H1 (cell line): ENCODE results near the gene CBLB. TPM values are rescaled to one million over a fixed set of nuclear protein-coding genes. Genes with fewer than 3 reads are reported as not detected.

Experiments
- CTCF ChIA-PET: fragments of 300-600 bp; sonication (Branson Sonifier 250); formaldehyde crosslinking; loops from one replicate; lab custom pipeline; 2021; ENCODE audit not compliant: partially characterized antibody; lab: Charles Lee
- POLR2A ChIA-PET: fragments of 300-600 bp; sonication (Branson Sonifier 250); formaldehyde crosslinking; loops from one replicate; lab custom pipeline; 2021; ENCODE audit warnings: inconsistent platforms; ENCODE audit not compliant: partially characterized antibody; lab: Charles Lee
- DNase-seq, 2 experiments: peaks; one replicate each; pipeline versions ENCODE4 v3.0.0 to v3.0.0-alpha.2; 2010 to 2022; ENCODE audit warnings: low spot score in 2 of 2, low read depth in 1 of 2, mixed read lengths in 1 of 2
- FAIRE-seq: peaks from 2 replicates; lab custom pipeline; 2011; peaks lifted over from hg19 to GRCh38; lab: Jason Lieb, UNC
- H2AFZ ChIP-seq: 2 replicates; pipeline ENCODE4 v1.8.1; 2012; ENCODE audit warnings: low read length, inconsistent platforms
- H2AK5ac ChIP-seq: 2 replicates; pipeline ENCODE4 v1.6.1; 2013; ENCODE audit warnings: low read depth, low read length
- H2BK120ac ChIP-seq: replicated peaks from 2 replicates; pipeline ENCODE3; 2013; ENCODE audit warnings: low read depth, low read length, inconsistent platforms
- H2BK12ac ChIP-seq: 2 replicates; pipeline ENCODE4 v1.6.1; 2013; ENCODE audit warnings: low read depth, low read length
- H2BK15ac ChIP-seq: 2 replicates; pipeline ENCODE4 v1.6.1; 2013; ENCODE audit warnings: low read length
- H2BK20ac ChIP-seq: 2 replicates; pipeline ENCODE4 v1.6.1; 2013; ENCODE audit warnings: low read length
- H2BK5ac ChIP-seq: 2 replicates; pipeline ENCODE4 v1.6.1; 2013; ENCODE audit warnings: low read depth, low read length
- H3K14ac ChIP-seq: 2 replicates; pipeline ENCODE4 v1.6.1; 2013; ENCODE audit warnings: inconsistent platforms; ENCODE audit not compliant: insufficient read length
- H3K18ac ChIP-seq: 2 replicates; pipeline ENCODE4 v1.6.1; 2013; ENCODE audit warnings: low read length; ENCODE audit errors: extremely low read depth
- H3K23ac ChIP-seq: 2 replicates; pipeline ENCODE4 v1.6.1; 2013; ENCODE audit warnings: inconsistent platforms; ENCODE audit not compliant: insufficient read length
- H3K23me2 ChIP-seq: 2 replicates; pipeline ENCODE4 v1.6.1; 2013; ENCODE audit warnings: low read depth, low read length
- H3K27ac ChIP-seq: 2 replicates; pipeline ENCODE4 v1.6.1; 2011; ENCODE audit warnings: low read depth, low read length, inconsistent platforms
- H3K27me3 ChIP-seq, 4 experiments: replicated peaks in 1 of 4; 1 replicate in 1 of 4; 2 replicates in 3 of 4; pipeline versions ENCODE4 v1.6.1 to v1.8.1; 2011 to 2013; ENCODE audit warnings: low read length in 3 of 4, mild to moderate bottlenecking in 3 of 4, inconsistent platforms in 2 of 4, mixed read lengths in 2 of 4, moderate library complexity in 1 of 4; ENCODE audit not compliant: control insufficient read depth in 3 of 4, insufficient read depth in 3 of 4; ENCODE audit errors: extremely low read depth in 1 of 4
- H3K36me3 ChIP-seq, 4 experiments: 2 replicates each; pipeline versions ENCODE4 v1.6.1 to v1.8.1; 2011 to 2013; ENCODE audit warnings: mild to moderate bottlenecking in 4 of 4, low read length in 3 of 4, moderate library complexity in 2 of 4, control low read depth in 1 of 4, inconsistent platforms in 1 of 4; ENCODE audit not compliant: insufficient read depth in 4 of 4, control insufficient read depth in 2 of 4
- H3K4ac ChIP-seq: replicated peaks from 2 replicates; pipeline ENCODE3; 2013; ENCODE audit warnings: low read length, low read depth, mixed read lengths, inconsistent platforms; ENCODE audit not compliant: insufficient read length
- H3K4me1 ChIP-seq, 4 experiments: replicated peaks in 1 of 4; 1 replicate in 1 of 4; 2 replicates in 3 of 4; pipeline versions ENCODE4 v1.6.1 to v1.8.1; 2011 to 2013; ENCODE audit warnings: low read length in 3 of 4, inconsistent platforms in 2 of 4, mixed read lengths in 1 of 4; ENCODE audit not compliant: insufficient read depth in 4 of 4, control insufficient read depth in 3 of 4
- H3K4me2 ChIP-seq, 2 experiments: 2 replicates each; pipeline versions ENCODE4 v1.6.1 to v1.8.1; 2011 to 2013; ENCODE audit warnings: low read depth in 2 of 2, low read length in 2 of 2, control low read depth in 1 of 2, inconsistent platforms in 1 of 2, mild to moderate bottlenecking in 1 of 2; ENCODE audit not compliant: insufficient read depth in 1 of 2
- H3K4me3 ChIP-seq, 4 experiments: fragments of 200-600, 300-600 bp in 1 of 4; sonication (generic), shearing (Covaris generic), sonication (Bioruptor Twin) in 1 of 4; 2 replicates each; pipeline versions ENCODE4 v1.5.1 to v1.8.1; 2011 to 2016; ENCODE audit warnings: low read length in 4 of 4, low read depth in 3 of 4, control low read depth in 2 of 4, inconsistent platforms in 2 of 4, mild to moderate bottlenecking in 2 of 4, mixed read lengths in 1 of 4, moderate library complexity in 1 of 4; ENCODE audit not compliant: insufficient read depth in 2 of 4; ENCODE audit errors: extremely low read depth in 1 of 4
- H3K56ac ChIP-seq: replicated peaks from 2 replicates; pipeline ENCODE3; 2013; ENCODE audit warnings: low read depth, mild to moderate bottlenecking, mixed read lengths, low read length, inconsistent platforms; ENCODE audit not compliant: insufficient read length
- H3K79me1 ChIP-seq: 2 replicates; pipeline ENCODE4 v1.6.1; 2013; ENCODE audit warnings: low read depth, low read length, control low read depth
- H3K79me2 ChIP-seq, 2 experiments: 2 replicates each; pipeline versions ENCODE4 v1.6.1 to v1.8.1; 2012 to 2013; ENCODE audit warnings: low read length in 2 of 2, mild to moderate bottlenecking in 2 of 2, inconsistent platforms in 1 of 2; ENCODE audit not compliant: insufficient read depth in 2 of 2, control insufficient read depth in 1 of 2
- H3K9ac ChIP-seq, 4 experiments: replicated peaks in 1 of 4; 1 replicate in 1 of 4; 2 replicates in 3 of 4; pipeline versions ENCODE4 v1.6.1 to v1.8.1; 2011 to 2013; ENCODE audit warnings: low read depth in 3 of 4, low read length in 3 of 4, control low read depth in 2 of 4, mild to moderate bottlenecking in 2 of 4, moderate library complexity in 2 of 4, inconsistent platforms in 1 of 4; ENCODE audit errors: extremely low read depth in 1 of 4
- H3K9me3 ChIP-seq, 2 experiments: 2 replicates each; pipeline versions ENCODE4 v1.6.1 to v1.8.1; 2012 to 2013; ENCODE audit warnings: mild to moderate bottlenecking in 2 of 2, moderate library complexity in 2 of 2, control low read depth in 1 of 2, inconsistent platforms in 1 of 2, low read depth in 1 of 2, low read length in 1 of 2, mixed read lengths in 1 of 2; ENCODE audit not compliant: insufficient read depth in 2 of 2
- H4K20me1 ChIP-seq, 2 experiments: replicated peaks in 1 of 2; 2 replicates each; pipeline versions ENCODE3 to v1.8.1; 2011 to 2013; ENCODE audit warnings: inconsistent platforms in 2 of 2, low read length in 2 of 2, mild to moderate bottlenecking in 1 of 2; ENCODE audit not compliant: insufficient read depth in 2 of 2, control insufficient read depth in 1 of 2
- H4K5ac ChIP-seq: 2 replicates; pipeline ENCODE4 v1.6.1; 2013; ENCODE audit warnings: low read length, low read depth, mixed read lengths, inconsistent platforms; ENCODE audit not compliant: insufficient read length
- H4K8ac ChIP-seq: 2 replicates; pipeline ENCODE4 v1.8.0; 2013; ENCODE audit warnings: mild to moderate bottlenecking, moderate library complexity, low read length, inconsistent platforms; ENCODE audit not compliant: insufficient read depth; ENCODE audit errors: extremely low read depth
- H4K91ac ChIP-seq: replicated peaks from 2 replicates; pipeline ENCODE3; 2013; ENCODE audit warnings: low read length, mixed read lengths, inconsistent platforms; ENCODE audit not compliant: insufficient read length
- CBX5 ChIP-seq: fragments of 300-800, 300-1000 bp; sonication (generic); IDR thresholded peaks from 2 replicates; pipeline ENCODE4 v1.7.1; 2016; ENCODE audit warnings: antibody characterized with exemption, low read length, low read depth
- CTCF ChIP-seq, 3 experiments: IDR thresholded peaks; 1 replicate in 2 of 3; 2 replicates in 1 of 3; pipeline versions ENCODE4 v1.5.1 to v1.6.1; 2011; ENCODE audit warnings: low read length in 3 of 3, mild to moderate bottlenecking in 3 of 3, inconsistent platforms in 2 of 3, low read depth in 1 of 3, moderate library complexity in 1 of 3; ENCODE audit not compliant: insufficient read depth in 1 of 3; ENCODE audit errors: control extremely low read depth in 1 of 3
- EP300 ChIP-seq, 2 experiments: IDR thresholded peaks; 1 replicate in 1 of 2; 2 replicates in 1 of 2; pipeline ENCODE4 v1.6.1; 2011 to 2012; ENCODE audit warnings: low read depth in 2 of 2, low read length in 2 of 2, mild to moderate bottlenecking in 2 of 2, borderline replicate concordance in 1 of 2, inconsistent platforms in 1 of 2, moderate library complexity in 1 of 2
- KDM1A ChIP-seq: fragments of 200-600, 300-600 bp; sonication (generic); IDR thresholded peaks from 2 replicates; pipeline ENCODE4 v1.7.1; 2016; ENCODE audit warnings: mild to moderate bottlenecking, low read length, borderline replicate concordance
- TAF7 ChIP-seq: optimal IDR thresholded peaks from 2 replicates; pipeline ENCODE3; 2011; ENCODE audit warnings: low read depth, mild to moderate bottlenecking, inconsistent platforms, low read length, moderate library complexity, borderline replicate concordance
- TBP ChIP-seq: IDR thresholded peaks from 2 replicates; pipeline ENCODE4 v1.6.1; 2011; ENCODE audit warnings: low read depth, low read length, improper control_type of control experiment
- TCF12 ChIP-seq: IDR thresholded peaks from 2 replicates; pipeline ENCODE4 v1.6.1; 2011; ENCODE audit warnings: low read depth, mild to moderate bottlenecking, low read length
- WGBS, 2 experiments: shearing (Covaris generic) in 1 of 2; methylation state at CpG; one replicate each; pipeline versions ENCODE4 v1.1.6 to v1.1.7; 2013 to 2015; ENCODE audit warnings: low lambda C conversion rate in 2 of 2, mixed read lengths in 2 of 2, inconsistent platforms in 1 of 2, low coverage in 1 of 2, missing lambda C conversion rate in 1 of 2; ENCODE audit not compliant: insufficient replicate concordance in 2 of 2, insufficient coverage in 1 of 2, insufficient read length in 1 of 2; ENCODE audit errors: extremely low coverage in 1 of 2, missing lambda C conversion rate in 1 of 2; 5-methylcytosine and 5-hydroxymethylcytosine counted together
- polyA plus RNA-seq, 7 experiments: library from polyadenylated mRNA; depleted of rRNA in 3 of 7; stranded (reverse) in 5 of 7; unstranded in 2 of 7; fragments of >200 nt in 5 of 7; fragments of 200-250 nt in 2 of 7; gene quantifications; 1 replicate in 5 of 7; 2 replicates in 1 of 7; 4 replicates in 1 of 7; pipeline versions ENCODE4 v1.2.1 to v1.2.3, GENCODE V29; 2011 to 2013; ENCODE audit warnings: missing spikeins in 2 of 7, mixed read lengths in 2 of 7
- total RNA-seq: library from RNA; stranded (reverse); fragmentation: NEBNext Ultra II Directional; extraction: Animal tissue kit (Norgen Biotek cat#: 25700); gene quantifications from 2 replicates; pipeline ENCODE4 v1.2.1, GENCODE V29; 2021
- TF ChIP-seq, protein P1 (sequence below): IDR thresholded peaks from 2 replicates; pipeline ENCODE4 v1.6.1; 2012; ENCODE audit warnings: inconsistent platforms
- TF ChIP-seq, protein P2 (sequence below): IDR thresholded peaks from 2 replicates; pipeline ENCODE4 v1.6.1; 2012; ENCODE audit warnings: low read length, inconsistent platforms

CBLB gene
- total and polyA plus RNA-seq, 2 of the 8 experiments (the other 6 are each of a cell fraction or from before 2014, with no cell fraction given) = 14.5 to 26.0 TPM

GRCh38 chr3:105619651-105620050, 249.2 kb downstream of the CBLB start:
- Histone ChIP-seq H3K4ac (no peak overlapping the region), H4K20me1 (no peaks in the 10 kb centered on the region), H3K27me3 (no peaks in the 10 kb centered on the region), H2BK20ac (no peak overlapping the region), H3K18ac (no peak overlapping the region), H3K23ac (no peak overlapping the region), H3K4me1 (no peaks in the 10 kb centered on the region), H3K4me2 (no peak overlapping the region), H2BK120ac (no peak overlapping the region), H3K36me3 (no peaks in the 10 kb centered on the region), H2AK5ac (no peak overlapping the region), H3K79me2 (no peaks in the 10 kb centered on the region), H3K14ac (no peak overlapping the region), H3K56ac (no peak overlapping the region), H4K91ac (no peak overlapping the region), H2BK5ac (no peak overlapping the region), H2BK15ac (no peak overlapping the region), H2BK12ac (no peak overlapping the region), H3K23me2 (no peaks in the 10 kb centered on the region; the same call in 1 of the 2 replicates), H3K9me3 (no peaks in the 10 kb centered on the region), H3K9ac (peak overlapping the region in 1 of 4 experiments; percentile 1; a peak in 1 of 7 replicates), H3K4me3 (no peak overlapping the region), H4K8ac (no peak overlapping the region), H3K27ac (no peak overlapping the region), H4K5ac (no peak overlapping the region), H2AFZ (no peak overlapping the region), H3K79me1 (no peaks in the 10 kb centered on the region)
- no peak for FAIRE-seq
- ChIA-PET CTCF (no interaction called here), POLR2A (no interaction called here)
- WGBS, 2 experiments = 93% methylated on average over 2 of the region's 2 CpGs; no CpG with 5 or more reads in 1 of the 2 experiments
- no peak for DNase-seq
- TF ChIP-seq TBP = no peak
- no peak for TF ChIP-seq CTCF (IDR thresholded peaks at IDR 0.05; ENCODE audit: control extremely low read depth in 1 of 3, insufficient read depth in 1 of 3, low read depth in 1 of 3, low read length in 3 of 3)
- no peak for TF ChIP-seq TCF12
- TF ChIP-seq TAF7 = no peak
- no peak for TF ChIP-seq CBX5
- no peak for TF ChIP-seq EP300 (IDR thresholded peaks at IDR 0.05; ENCODE audit: borderline replicate concordance in 1 of 2, low read depth in 2 of 2, low read length in 2 of 2)
- TF ChIP-seq, protein P1, sequence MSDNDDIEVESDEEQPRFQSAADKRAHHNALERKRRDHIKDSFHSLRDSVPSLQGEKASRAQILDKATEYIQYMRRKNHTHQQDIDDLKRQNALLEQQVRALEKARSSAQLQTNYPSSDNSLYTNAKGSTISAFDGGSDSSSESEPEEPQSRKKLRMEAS = no peak
- TF ChIP-seq, protein P2, sequence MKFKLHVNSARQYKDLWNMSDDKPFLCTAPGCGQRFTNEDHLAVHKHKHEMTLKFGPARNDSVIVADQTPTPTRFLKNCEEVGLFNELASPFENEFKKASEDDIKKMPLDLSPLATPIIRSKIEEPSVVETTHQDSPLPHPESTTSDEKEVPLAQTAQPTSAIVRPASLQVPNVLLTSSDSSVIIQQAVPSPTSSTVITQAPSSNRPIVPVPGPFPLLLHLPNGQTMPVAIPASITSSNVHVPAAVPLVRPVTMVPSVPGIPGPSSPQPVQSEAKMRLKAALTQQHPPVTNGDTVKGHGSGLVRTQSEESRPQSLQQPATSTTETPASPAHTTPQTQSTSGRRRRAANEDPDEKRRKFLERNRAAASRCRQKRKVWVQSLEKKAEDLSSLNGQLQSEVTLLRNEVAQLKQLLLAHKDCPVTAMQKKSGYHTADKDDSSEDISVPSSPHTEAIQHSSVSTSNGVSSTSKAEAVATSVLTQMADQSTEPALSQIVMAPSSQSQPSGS = no peak
- no peak for TF ChIP-seq KDM1A
